ENCODE measurements around the gene PCNT.

PCNT gene

DNA sequence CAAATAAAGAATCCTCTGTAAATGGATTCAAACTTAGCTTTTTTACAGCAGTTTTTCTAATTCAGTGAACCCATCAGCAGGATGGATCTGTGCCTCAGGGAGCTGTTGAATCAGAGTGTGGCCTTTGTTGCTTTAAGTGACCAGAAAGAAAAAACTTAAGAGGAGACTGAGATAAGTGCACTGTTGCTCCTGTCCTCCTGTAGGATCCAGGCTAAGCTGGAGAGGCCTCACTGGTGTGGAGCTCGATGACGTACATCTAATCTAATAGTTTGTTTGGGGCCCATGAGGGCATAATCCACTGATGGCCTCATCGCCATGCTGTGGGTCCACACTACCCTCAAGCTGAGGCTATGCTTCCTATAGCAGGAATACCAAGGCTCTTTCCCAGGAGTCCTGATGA, 145.3 kb downstream of the PCNT start:
- H3K27ac ChIP-seq: no peak overlapping the region
- TF ChIP-seq, protein P1, sequence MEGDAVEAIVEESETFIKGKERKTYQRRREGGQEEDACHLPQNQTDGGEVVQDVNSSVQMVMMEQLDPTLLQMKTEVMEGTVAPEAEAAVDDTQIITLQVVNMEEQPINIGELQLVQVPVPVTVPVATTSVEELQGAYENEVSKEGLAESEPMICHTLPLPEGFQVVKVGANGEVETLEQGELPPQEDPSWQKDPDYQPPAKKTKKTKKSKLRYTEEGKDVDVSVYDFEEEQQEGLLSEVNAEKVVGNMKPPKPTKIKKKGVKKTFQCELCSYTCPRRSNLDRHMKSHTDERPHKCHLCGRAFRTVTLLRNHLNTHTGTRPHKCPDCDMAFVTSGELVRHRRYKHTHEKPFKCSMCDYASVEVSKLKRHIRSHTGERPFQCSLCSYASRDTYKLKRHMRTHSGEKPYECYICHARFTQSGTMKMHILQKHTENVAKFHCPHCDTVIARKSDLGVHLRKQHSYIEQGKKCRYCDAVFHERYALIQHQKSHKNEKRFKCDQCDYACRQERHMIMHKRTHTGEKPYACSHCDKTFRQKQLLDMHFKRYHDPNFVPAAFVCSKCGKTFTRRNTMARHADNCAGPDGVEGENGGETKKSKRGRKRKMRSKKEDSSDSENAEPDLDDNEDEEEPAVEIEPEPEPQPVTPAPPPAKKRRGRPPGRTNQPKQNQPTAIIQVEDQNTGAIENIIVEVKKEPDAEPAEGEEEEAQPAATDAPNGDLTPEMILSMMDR (IDR thresholded peaks at IDR 0.05): no peak
- no peak for TF ChIP-seq ZFX (IDR thresholded peaks at IDR 0.05; ENCODE audit: borderline replicate concordance)

DNA sequence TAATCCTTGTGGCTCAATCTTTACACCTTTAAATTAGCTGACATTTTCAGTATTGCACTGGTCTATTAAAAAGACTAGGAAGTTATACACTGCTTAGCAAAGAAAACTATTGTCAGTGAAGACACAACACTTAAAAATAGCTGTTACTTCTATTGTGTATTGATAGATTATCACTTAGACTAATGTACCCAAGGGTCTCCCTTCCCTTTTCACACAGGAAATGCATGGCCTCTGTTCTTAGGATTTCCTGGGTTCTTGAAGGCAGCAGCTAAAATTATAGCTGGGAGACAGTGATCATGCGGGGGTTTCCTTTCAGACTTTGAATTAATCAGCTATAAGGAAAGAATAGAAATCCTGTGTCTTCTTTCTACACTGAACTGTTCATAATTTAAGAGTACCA, 147.6 kb downstream of the PCNT start:
- no peak overlapping the region for H3K27ac ChIP-seq
- TF ChIP-seq, protein P1 (IDR thresholded peaks at IDR 0.05): no peak
- TF ChIP-seq ZFX (IDR thresholded peaks at IDR 0.05; ENCODE audit: borderline replicate concordance): no peak

DNA sequence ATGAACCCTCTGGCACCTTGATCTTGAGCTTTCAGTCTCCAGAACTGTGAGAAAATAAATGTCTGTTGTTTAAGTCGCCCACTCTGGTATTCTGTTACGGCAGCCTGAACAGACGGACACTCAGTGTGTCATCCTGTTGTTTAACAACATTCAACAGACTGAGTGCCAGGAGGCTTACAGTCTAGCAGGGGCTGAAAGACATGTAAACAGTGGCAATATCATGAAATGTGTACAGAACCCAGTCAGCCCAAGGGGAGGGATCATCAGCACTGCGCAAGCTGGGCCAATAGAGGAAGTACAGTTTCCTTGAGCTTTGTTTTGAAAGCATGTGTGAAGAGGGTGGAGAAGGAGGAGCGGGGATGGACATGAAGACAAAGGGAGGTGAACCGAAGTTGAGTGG, 148.3 kb downstream of the PCNT start:
- H3K27ac ChIP-seq: no peak overlapping the region
- no peak for TF ChIP-seq ZFX (IDR thresholded peaks at IDR 0.05; ENCODE audit: borderline replicate concordance)
- TF ChIP-seq, protein P1 (IDR thresholded peaks at IDR 0.05): no peak

DNA sequence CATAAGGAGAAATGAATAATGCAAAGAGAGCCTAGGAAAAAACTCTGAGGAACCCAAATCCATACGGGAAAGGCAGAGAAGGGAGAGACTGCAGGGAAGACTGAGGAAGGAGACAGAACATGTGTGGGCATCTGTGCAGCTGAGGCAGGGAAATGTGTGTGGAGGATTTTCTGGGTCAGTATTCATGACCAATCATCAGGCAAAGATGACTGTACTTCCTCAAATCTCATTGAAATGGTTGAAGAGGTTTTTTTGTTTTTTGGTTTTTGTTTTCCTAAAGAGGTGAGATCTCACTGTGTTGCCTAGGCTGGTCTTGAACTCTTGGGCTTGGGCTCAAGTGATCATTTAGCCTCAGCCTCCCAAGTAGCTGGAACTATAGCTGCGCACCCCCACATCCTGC, 150.4 kb downstream of the PCNT start:
- TF ChIP-seq, protein P1 (IDR thresholded peaks at IDR 0.05): no peak
- no peak for TF ChIP-seq ZFX (IDR thresholded peaks at IDR 0.05; ENCODE audit: borderline replicate concordance)
- H3K27ac ChIP-seq: no peak overlapping the region

DNA sequence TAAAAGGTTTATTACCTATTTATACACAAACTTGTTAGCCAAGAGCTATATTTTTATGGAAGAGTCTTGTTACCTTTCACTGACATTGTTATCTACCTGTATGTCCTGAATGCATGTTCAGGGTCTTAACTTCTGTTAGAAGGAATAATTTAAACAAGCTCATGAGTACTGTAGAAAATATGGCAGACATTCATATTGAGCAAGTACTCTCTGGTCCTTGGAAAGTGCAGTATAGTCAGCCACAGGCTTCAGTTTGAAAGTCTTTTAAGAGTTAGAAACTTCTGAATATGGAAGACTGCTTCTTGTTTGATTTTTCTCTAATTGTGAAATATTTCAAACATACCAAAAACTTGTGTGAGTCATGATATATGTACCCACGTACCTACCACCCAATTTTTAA, 151.3 kb downstream of the PCNT start:
- TF ChIP-seq ZFX (IDR thresholded peaks at IDR 0.05; ENCODE audit: borderline replicate concordance): no peak
- TF ChIP-seq, protein P1 (IDR thresholded peaks at IDR 0.05): no peak
- H3K27ac ChIP-seq: no peak overlapping the region

DNA sequence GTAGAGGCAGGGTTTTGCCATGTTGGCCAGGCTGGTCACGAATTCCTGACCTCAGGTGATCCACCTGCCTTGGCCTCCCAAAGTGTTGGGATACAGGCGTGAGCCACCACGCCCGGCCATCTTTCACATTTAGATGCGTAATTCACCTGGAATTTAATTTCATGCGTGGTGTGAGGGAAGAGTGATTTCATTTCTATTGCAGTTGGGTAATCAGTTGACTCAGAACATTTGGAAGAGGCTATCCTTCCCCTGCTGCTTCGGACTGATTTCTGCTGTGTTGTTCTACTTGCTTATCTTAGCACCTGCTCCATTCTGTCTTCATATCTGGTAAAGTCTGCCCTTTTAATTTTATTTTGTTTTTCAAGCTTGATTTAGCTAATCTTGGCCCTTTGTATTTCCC, 153.8 kb downstream of the PCNT start:
- TF ChIP-seq, protein P1 (IDR thresholded peaks at IDR 0.05): no peak
- TF ChIP-seq ZFX (IDR thresholded peaks at IDR 0.05; ENCODE audit: borderline replicate concordance): no peak
- H3K27ac ChIP-seq: no peak overlapping the region

DNA sequence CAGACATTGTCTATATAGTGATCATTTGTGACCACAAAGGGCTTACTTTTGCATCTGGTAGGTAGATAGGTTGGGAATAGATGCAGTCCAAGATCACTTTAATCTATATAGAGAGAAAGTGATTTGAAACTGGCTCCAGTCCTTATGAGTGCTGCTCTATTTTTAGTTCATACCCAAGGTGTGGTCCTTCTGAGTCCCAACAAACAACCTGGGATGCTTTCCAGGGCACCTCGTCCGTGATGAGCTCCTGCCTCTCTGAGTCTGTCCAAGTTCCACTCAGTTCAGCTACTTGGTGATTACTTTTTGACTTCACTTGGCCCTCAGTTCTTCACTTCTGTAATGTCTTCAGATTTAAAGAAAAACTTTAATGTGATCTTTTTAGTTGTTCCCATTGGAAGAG, 155.0 kb downstream of the PCNT start:
- H3K27ac ChIP-seq: no peak overlapping the region
- TF ChIP-seq, protein P1 (IDR thresholded peaks at IDR 0.05): no peak

All from 22Rv1 (cell line).